Vagina (tissue), 2 donors: ENCODE results near the gene ATP5F1A.

Experiments
- POLR2A ChIP-seq, 2 donors: fragments of 450-650 bp; IDR thresholded peaks; one replicate each; pipeline ENCODE4 v1.6.1; 2017; ENCODE audit warnings: antibody characterized with exemption in 2 of 2, mild to moderate bottlenecking in 2 of 2, moderate library complexity in 2 of 2
- POLR2AphosphoS5 ChIP-seq, 2 donors: sonication (generic); formaldehyde crosslinking; IDR thresholded peaks; one replicate each; pipeline ENCODE4 v1.9.0; 2017; ENCODE audit warnings: antibody characterized with exemption in 2 of 2, mild to moderate bottlenecking in 2 of 2, low read depth in 1 of 2; ENCODE audit not compliant: insufficient read depth in 1 of 2
- TF ChIP-seq, protein P1 (sequence below), 3 experiments: fragments of 450-650 bp in 2 of 3; fragments of 200-600 bp in 1 of 3; sonication (generic) in 1 of 3; IDR thresholded peaks; one replicate each; pipeline ENCODE4 v1.5.1; 2017 to 2019; ENCODE audit warnings: antibody characterized with exemption in 3 of 3, mild to moderate bottlenecking in 2 of 3, moderate library complexity in 2 of 3

DNA sequence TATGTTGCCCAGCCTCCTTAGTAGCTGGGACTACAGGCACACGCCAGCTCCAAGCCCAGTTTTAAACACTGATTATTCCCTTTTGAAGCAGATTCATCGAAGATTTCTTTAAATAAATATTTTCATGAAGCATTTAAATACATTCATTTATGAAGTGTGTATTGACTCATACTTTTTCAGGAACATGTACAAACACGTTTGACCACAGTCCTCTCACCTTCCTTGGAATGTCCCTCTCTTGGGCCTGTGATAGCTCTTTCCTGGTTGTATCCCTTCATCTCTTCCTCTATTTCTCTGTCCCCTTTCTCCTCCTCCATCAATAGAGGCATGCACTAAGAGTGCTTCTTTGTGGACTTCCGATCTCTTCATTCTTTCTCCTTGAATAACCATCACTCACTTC lies 28.6 kb downstream of the ATP5F1A start:
- TF ChIP-seq POLR2A (IDR thresholded peaks at IDR 0.05), result no peak
- TF ChIP-seq POLR2AphosphoS5 (IDR thresholded peaks at IDR 0.05; ENCODE audit: insufficient read depth in 1 of 2, low read depth in 1 of 2), result no peak
- TF ChIP-seq, protein P1, sequence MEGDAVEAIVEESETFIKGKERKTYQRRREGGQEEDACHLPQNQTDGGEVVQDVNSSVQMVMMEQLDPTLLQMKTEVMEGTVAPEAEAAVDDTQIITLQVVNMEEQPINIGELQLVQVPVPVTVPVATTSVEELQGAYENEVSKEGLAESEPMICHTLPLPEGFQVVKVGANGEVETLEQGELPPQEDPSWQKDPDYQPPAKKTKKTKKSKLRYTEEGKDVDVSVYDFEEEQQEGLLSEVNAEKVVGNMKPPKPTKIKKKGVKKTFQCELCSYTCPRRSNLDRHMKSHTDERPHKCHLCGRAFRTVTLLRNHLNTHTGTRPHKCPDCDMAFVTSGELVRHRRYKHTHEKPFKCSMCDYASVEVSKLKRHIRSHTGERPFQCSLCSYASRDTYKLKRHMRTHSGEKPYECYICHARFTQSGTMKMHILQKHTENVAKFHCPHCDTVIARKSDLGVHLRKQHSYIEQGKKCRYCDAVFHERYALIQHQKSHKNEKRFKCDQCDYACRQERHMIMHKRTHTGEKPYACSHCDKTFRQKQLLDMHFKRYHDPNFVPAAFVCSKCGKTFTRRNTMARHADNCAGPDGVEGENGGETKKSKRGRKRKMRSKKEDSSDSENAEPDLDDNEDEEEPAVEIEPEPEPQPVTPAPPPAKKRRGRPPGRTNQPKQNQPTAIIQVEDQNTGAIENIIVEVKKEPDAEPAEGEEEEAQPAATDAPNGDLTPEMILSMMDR (IDR thresholded peaks at IDR 0.05), result no peak
